Activated CD8-positive, alpha-beta memory T cell treated with anti-CD3 and anti-CD28 coated beads for 4 hours (primary cell): ENCODE measurements around the gene CLCF1.

Experiments
- DNase-seq, 2 donors: peaks; one replicate each; pipeline ENCODE4 v3.0.0-alpha.2; 2020; ENCODE audit warnings: low read depth in 2 of 2

Gene CLCF1

DNA sequence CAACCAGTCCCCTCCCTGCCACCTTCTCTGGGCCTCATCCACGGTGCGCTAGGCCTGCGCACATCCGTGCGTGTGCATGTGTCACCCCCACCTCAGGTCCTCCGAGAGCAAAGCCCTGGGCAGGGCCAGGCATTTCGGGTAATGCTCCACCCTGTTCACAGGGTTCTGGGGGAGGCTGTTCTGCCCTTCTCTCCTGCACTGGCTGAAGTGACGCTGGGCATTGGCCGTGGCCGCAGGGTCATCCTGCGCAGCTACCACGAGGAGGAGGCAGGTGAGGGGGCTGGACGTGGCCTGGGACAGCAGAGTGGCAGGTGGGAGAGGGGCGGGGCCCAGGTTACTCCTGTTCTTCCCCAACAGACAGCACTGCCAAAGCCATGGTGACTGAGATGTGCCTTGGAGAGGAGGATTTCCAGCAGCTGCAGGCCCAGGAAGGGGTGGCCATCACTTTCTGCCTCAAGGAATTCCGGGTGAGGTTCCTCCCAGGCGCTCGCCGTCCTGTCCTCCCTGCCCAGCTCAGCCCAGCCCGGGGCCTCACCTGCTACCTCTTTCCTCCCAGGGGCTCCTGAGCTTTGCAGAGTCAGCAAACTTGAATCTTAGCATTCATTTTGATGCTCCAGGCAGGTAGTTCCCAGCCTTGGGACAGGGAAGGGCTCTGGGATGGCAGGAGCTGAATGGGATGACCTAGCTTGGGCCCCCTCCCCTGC lies 22.3 kb upstream of the CLCF1 start:
- DNase-seq: no peak

GRCh38 chr11:67393990-67394389 lies 20.6 kb upstream of the CLCF1 start:
- DNase-seq: no peak

DNA sequence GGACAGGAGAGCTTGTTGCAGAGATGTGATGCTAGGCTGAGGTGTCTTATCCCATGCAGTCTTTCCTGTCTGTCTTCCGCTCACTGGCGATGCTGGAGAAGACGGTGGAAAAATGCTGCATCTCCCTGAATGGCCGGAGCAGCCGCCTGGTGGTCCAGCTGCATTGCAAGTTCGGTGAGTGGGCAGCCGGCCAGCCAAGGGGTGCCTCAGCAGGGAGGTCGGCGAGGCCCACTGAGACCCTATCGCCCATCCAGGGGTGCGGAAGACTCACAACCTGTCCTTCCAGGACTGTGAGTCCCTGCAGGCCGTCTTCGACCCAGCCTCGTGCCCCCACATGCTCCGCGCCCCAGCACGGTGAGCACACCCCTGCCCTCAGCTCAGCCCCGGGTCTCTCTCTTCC lies 20.0 kb upstream of the CLCF1 start:
- DNase-seq: no peak

GRCh38 chr11:67392183-67392715 lies 18.9 kb upstream of the CLCF1 start:
- DNase-seq: no peak

GRCh38 chr11:67391304-67392182 lies 18.1 kb upstream of the CLCF1 start, which contains the start of gene RAD9A:
Gene RAD9A (plus strand): TSS chr11:67391986. CDS start chr11:67392045, 59 bp downstream.
- peak; percentile 87 to 90 for DNase-seq

DNA sequence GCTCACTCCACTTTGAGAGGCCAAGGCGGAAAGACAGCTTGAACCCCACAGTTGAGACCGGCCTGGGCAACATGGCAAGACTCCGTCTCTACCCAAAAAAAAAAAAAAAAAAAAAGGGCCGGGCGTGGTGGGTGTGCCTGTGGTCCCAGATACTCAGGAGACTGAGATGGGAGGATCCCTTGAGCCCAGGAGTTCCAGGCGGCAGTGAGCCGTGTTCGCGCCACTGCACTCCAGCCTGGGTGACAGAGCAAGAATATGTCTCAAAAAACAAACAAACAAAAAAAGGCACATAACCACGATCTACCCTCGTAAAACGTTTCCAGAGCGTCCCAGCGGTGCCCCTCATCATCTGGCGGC lies 17.5 kb upstream of the CLCF1 start:
- DNase-seq: no peak

DNA sequence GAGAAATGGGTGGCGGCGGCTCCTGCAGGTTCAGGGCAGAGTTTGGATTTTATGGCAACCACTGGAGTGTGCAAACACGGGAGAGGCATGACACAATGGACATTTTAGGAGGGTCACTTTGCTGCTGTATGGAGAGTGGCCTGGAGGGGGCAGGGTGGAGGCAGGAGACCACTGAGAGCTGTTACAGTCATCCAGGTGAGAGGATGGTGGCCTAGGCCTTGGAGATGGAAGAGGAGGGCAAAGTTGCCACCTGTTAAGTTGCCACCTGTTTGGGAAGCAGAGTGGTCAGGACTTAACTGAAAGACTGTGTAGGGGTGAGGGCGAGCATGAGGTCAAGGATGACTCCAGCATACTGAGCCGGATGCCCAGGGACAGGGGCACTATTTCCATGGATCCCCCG lies 16.1 kb upstream of the CLCF1 start:
- no peak for DNase-seq

DNA sequence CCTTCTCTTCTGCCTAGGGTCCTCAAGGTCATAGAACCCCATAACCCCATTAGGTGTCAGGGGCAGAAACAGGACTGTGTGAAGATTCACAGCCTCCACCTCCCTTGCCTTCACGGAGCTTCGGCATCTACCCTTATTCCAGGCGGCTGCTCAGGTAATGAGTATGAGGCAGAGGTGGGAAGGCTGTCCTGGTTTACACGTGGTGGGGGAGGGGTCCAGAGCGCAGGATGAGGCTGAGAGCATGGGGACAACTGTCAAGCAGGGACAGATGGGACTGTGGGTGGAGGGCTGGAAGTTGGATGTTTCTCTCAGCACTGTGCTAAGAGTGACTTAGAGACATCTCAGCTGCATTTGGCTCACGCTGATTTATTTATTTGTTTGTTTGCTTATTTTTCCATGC lies 14.1 kb upstream of the CLCF1 start:
- no peak for DNase-seq

- DNase-seq: no peak
Observed at GRCh38 chr11:67387069-67387468, 13.7 kb upstream of the CLCF1 start.

DNA sequence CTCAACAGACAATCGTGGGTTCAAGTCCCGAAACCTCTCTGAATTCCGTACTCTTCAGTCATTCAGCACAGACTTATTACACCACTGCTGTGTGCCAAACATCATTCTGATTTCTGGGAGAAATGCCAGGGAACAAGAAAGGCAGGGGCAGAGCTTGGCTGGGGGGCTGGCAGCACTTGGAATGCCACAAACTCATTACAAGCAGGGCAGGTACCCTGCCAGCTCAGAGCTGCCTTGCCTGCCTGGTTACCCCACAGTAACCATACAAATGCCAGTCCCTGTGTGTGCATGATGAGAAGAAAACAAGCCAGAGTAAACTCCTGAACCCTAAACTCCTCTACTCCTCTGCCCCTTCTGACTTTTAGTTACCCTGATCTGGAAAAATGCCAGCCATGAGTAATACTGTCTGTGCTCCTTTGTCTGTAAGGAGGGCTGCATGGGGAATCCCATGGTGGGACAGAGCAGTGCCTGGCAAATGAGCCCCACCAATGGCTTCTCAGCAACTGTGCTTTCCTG lies 11.5 kb upstream of the CLCF1 start:
- DNase-seq: no peak

DNA sequence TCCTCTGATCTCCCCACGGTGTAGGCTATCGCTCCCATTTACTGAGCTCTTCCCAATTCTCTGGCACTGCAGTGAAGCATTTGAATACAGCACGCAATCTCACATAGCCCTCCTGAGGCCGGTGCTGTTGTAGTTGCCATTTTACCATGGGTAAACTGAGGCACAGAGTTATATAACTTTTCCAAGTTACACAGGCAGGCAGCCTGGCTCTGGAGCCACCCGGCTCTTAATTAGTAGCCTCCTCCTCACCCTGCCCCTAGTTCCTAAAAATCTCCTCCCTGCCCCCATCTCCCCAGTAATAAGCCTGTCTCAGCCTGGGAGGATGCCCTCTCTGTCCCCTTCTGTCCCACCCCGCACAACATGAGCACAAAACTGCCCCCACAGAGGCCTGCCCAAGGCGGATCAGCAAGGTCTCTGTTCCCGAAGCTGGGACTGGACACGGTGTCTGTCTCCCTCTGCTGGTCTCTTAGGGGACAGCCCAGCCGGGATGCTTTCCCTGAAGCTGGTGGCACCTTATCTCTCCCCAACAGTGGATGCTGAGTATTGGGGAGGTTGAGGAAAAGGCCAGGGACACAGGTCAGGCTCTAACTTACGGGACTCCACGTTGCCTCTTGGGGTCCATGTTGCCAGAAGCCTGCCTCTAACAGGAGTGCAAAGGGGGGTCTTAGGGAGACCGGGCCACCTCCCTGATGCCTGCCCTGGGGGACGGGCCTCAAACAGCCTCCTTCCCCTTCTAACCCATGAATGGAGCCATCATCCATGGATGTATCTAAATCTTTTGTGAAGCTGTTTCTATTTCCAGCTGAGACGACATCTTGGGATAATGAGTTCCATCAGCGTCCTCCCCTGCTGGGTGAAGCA lies 9.1 kb upstream of the CLCF1 start:
- DNase-seq: peak; percentile 68 to 71

GRCh38 chr11:67381244-67381972 lies 8.0 kb upstream of the CLCF1 start:
- no peak for DNase-seq

DNA sequence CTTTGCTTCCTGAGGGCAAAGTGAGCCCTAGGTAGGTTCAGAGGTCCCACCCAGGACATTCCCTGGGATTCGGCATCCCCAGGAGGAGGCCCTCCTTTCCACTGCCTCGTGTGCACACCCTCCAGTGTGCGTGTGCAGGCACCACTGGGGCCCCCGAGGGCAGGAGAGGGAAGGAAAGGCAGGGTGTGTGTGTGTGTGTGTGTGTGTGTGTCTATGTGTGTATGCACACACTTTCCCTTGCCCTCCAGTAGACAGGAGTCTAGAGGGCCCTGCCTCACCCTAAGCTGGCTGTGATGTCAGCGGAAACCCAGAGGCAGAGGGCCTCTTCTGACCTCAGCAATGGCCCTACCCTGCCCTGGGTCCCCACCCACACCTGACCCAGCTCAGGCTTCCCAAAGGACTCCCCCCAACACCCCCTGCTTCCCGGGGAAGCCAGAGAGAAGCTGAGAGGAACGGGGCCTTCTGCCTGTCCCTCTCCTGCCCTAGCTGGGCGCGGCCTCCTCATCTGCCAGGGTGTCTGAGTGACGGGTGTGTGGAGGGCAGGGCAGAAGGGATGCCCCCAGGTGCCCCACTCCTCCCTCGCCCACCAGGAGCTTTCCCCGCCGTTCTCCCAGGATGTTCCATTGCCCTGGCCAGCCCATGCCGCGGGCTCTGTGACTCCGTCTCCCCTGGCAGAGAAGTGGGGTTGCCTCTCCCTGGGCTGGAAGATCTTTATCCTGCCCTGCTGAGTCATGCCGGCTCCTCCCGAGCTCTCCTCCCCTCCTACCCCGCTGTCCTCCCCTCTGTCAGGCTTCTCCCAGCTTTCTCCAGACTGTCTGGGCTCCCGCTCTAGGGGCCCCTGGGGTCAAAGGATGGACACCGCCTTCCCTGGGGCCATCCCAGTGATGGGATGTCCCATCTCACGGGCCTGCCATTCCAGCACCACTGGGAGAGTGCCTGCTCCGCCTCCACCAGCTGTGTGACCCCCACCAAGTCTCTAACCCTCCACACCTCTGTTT lies 6.0 kb upstream of the CLCF1 start:
- no peak for DNase-seq

GRCh38 chr11:67378544-67378943 lies 5.1 kb upstream of the CLCF1 start:
- no peak for DNase-seq

GRCh38 chr11:67376873-67377808 lies 3.7 kb upstream of the CLCF1 start:
- no peak for DNase-seq

DNA sequence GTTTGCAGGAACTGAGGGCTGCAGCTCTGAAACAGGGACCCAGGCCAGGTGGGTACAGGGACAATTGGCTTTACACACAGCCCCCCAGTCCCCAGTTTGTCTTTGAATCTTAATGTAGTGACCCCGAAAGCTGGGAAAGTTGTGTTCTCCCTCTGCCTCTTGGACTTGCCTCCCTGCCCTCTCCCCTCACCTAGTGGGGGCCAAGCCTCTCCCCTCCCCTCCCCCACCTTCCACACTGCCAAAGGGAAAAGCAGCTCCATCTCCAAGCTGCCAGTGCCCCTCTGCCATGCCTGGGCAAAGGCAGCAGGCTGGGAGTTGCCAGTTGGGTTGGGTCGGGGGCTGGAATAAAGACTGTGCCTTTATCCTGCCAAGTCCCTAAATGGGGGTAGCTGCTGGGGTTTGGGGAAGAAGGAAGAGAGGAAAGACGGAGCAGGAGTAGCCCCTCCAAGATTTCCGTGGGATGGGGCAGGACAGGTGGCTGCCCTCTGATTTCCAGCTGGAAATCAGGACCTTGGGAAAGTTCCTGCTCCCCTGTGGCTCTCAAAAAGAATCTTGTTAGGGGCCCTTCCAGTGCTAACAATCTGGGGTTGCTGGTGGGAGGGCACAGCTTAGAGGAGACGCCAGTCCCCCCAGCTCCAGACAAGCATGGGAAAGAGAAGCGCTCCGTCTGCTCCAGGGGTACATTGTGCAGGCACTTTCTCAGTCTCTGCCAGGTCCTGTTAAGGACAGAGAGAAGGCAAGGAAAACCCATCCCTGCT lies 2.8 kb upstream of the CLCF1 start:
- no peak for DNase-seq

GRCh38 chr11:67375320-67376055 lies 2.1 kb upstream of the CLCF1 start:
- DNase-seq: no peak
